Lower leg skin (tissue), 3 donors: Measurements from ENCODE around the gene MAN1A1.

ENCODE experiments used
- CTCF ChIP-seq, 3 donors: fragments of 450-650 bp; IDR thresholded peaks; one replicate each; pipeline ENCODE4 v1.5.1; 2016; ENCODE audit warnings: antibody characterized with exemption in 3 of 3, mild to moderate bottlenecking in 3 of 3, moderate library complexity in 2 of 3
- POLR2A ChIP-seq, 2 donors: fragments of 450-650 bp; IDR thresholded peaks; one replicate each; pipeline ENCODE4 v1.6.1; 2016 to 2017; ENCODE audit warnings: antibody characterized with exemption in 2 of 2, mild to moderate bottlenecking in 1 of 2, moderate library complexity in 1 of 2

DNA sequence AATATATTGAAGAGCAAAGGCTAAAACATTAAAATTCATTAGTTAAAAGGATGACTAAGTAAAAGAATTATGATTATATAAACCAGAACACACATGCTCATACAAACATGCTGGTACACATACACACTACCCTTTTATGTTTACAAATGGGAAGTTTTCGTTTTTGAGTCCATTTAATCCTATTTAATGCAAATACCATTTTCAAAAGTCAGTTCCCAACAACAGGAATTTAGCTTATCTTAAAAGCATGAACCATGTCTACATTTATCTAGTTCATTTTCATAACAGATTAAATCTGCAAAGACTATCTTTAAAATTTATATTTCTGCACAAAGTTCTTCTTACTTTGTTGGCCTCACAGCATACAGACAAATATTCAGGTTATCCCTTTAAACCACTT is 42.5 kb downstream of the MAN1A1 start:
- no peak for TF ChIP-seq CTCF (IDR thresholded peaks at IDR 0.05)
- TF ChIP-seq POLR2A (IDR thresholded peaks at IDR 0.05): no peak
